Endothelial cell of umbilical vein (primary cell): Measurements from ENCODE around the gene ATP13A3. TPM values are rescaled to one million over a fixed set of nuclear protein-coding genes. Genes with fewer than 3 reads are reported as not detected.

Experiments
- BruUV-seq: library from RNA; stranded (reverse); fragments of 400-500 nt; replicated peaks from 2 replicates; lab custom pipeline; 2021; lab: Mats Ljungman, UMichigan
- CTCF ChIA-PET: fragments of 300-600, 350-600 bp; sonication (Branson Sonifier 250); formaldehyde crosslinking; loops from one replicate; lab custom pipeline; 2021; ENCODE audit warnings: antibody characterized with exemption, inconsistent platforms; lab: Charles Lee
- POLR2A ChIA-PET: fragments of 300-600, 350-600 bp; sonication (Branson Sonifier 250); formaldehyde crosslinking; loops from one replicate; lab custom pipeline; 2021; ENCODE audit warnings: antibody characterized with exemption, inconsistent platforms; lab: Charles Lee
- DNase-seq: peaks from one replicate; pipeline ENCODE4 v3.0.0-alpha.2; 2011; ENCODE audit warnings: low read depth, low spot score
- FAIRE-seq: peaks from 2 replicates; lab custom pipeline; 2011; peaks lifted over from hg19 to GRCh38; lab: Jason Lieb, UNC
- H2AFZ ChIP-seq: 2 replicates; pipeline ENCODE4 v1.6.0; 2012; ENCODE audit warnings: low read depth, low read length, control low read depth, inconsistent platforms
- H3K27ac ChIP-seq: 2 replicates; pipeline ENCODE4 v1.5.1; 2011; ENCODE audit warnings: low read depth, mild to moderate bottlenecking, control low read depth, low read length, moderate library complexity; ENCODE audit not compliant: insufficient read depth
- H3K27me3 ChIP-seq, 2 experiments: 2 replicates each; pipeline versions ENCODE4 v1.6.0 to v1.6.1; 2011; ENCODE audit warnings: low read length in 2 of 2, mixed read lengths in 1 of 2; ENCODE audit not compliant: control insufficient read depth in 2 of 2, insufficient read depth in 2 of 2
- H3K36me3 ChIP-seq, 2 experiments: 2 replicates in 1 of 2; 3 replicates in 1 of 2; pipeline ENCODE4 v1.5.1; 2011; ENCODE audit warnings: low read length in 2 of 2, mild to moderate bottlenecking in 1 of 2, moderate library complexity in 1 of 2; ENCODE audit not compliant: control insufficient read depth in 2 of 2, insufficient read depth in 2 of 2; ENCODE audit errors: extremely low read depth in 1 of 2
- H3K4me1 ChIP-seq: 3 replicates; pipeline ENCODE4 v1.5.1; 2011; ENCODE audit warnings: mild to moderate bottlenecking, low read length; ENCODE audit not compliant: control insufficient read depth, insufficient read depth; ENCODE audit errors: extremely low read depth
- H3K4me2 ChIP-seq: 2 replicates; pipeline ENCODE4 v1.6.1; 2011; ENCODE audit warnings: low read length, control low read depth, mixed read lengths; ENCODE audit not compliant: insufficient read depth
- H3K4me3 ChIP-seq, 3 experiments: fragments of 200-600 bp in 1 of 3; sonication (generic), shearing (Covaris generic) in 1 of 3; replicated peaks in 1 of 3; 2 replicates each; pipeline ENCODE4 v1.5.1; 2011 to 2016; ENCODE audit warnings: control low read depth in 3 of 3, low read length in 3 of 3, mild to moderate bottlenecking in 2 of 3, inconsistent platforms in 1 of 3, low read depth in 1 of 3, moderate library complexity in 1 of 3; ENCODE audit not compliant: insufficient read depth in 1 of 3
- H3K79me2 ChIP-seq: 2 replicates; pipeline ENCODE4 v1.6.0; 2012; ENCODE audit warnings: low read length, inconsistent platforms; ENCODE audit not compliant: control insufficient read depth, insufficient read depth
- H3K9ac ChIP-seq: replicated peaks from 2 replicates; pipeline ENCODE3; 2011; ENCODE audit warnings: low read length, control low read depth; ENCODE audit not compliant: insufficient read depth; ENCODE audit errors: extremely low read depth
- H3K9me1 ChIP-seq: replicated peaks from 3 replicates; pipeline ENCODE4 v1.6.0; 2011; ENCODE audit warnings: mild to moderate bottlenecking, low read length; ENCODE audit not compliant: control insufficient read depth, insufficient read depth; ENCODE audit errors: extremely low read depth
- H3K9me3 ChIP-seq: replicated peaks from 2 replicates; pipeline ENCODE4 v1.5.1; 2012; ENCODE audit warnings: low read length, inconsistent platforms; ENCODE audit not compliant: control insufficient read depth, insufficient read depth
- H4K20me1 ChIP-seq: replicated peaks from 2 replicates; pipeline ENCODE3; 2011; ENCODE audit warnings: mild to moderate bottlenecking, low read length; ENCODE audit not compliant: control insufficient read depth, insufficient read depth; ENCODE audit errors: extremely low read depth
- CTCF ChIP-seq, 2 donors: IDR thresholded peaks; 1 replicate in 1 of 2; 2 replicates in 1 of 2; pipeline ENCODE4 v1.5.1; 2011; ENCODE audit warnings: low read length in 2 of 2, mild to moderate bottlenecking in 2 of 2, moderate library complexity in 2 of 2, control low read depth in 1 of 2, inconsistent platforms in 1 of 2, low read depth in 1 of 2; ENCODE audit not compliant: insufficient read depth in 1 of 2; ENCODE audit errors: extremely low read depth in 1 of 2
- EZH2 ChIP-seq: IDR thresholded peaks from 2 replicates; pipeline ENCODE4 v1.6.1; 2012; ENCODE audit warnings: borderline replicate concordance, low read depth, mild to moderate bottlenecking, moderate library complexity, low read length, inconsistent platforms; ENCODE audit not compliant: severe bottlenecking
- FOS ChIP-seq: IDR thresholded peaks from 2 replicates; pipeline ENCODE4 v1.6.1; 2011; ENCODE audit warnings: mild to moderate bottlenecking, low read length, moderate library complexity, borderline replicate concordance; ENCODE audit not compliant: insufficient read depth
- GATA2 ChIP-seq: IDR thresholded peaks from 2 replicates; pipeline ENCODE4 v1.7.0; 2011; ENCODE audit warnings: low read depth, mild to moderate bottlenecking, moderate library complexity, mixed read lengths, low read length; ENCODE audit not compliant: insufficient read length, insufficient read depth
- JUN ChIP-seq: IDR thresholded peaks from 2 replicates; pipeline ENCODE4 v1.6.1; 2011; ENCODE audit warnings: borderline replicate concordance, low read depth; ENCODE audit not compliant: insufficient read length, insufficient read depth
- MAX ChIP-seq: IDR thresholded peaks from 2 replicates; pipeline ENCODE4 v1.6.1; 2011; ENCODE audit not compliant: insufficient read depth, insufficient read length
- MYC ChIP-seq: IDR thresholded peaks from one replicate; pipeline ENCODE4 v1.6.1; 2011; ENCODE audit warnings: mild to moderate bottlenecking, low read depth, low read length
- POLR2A ChIP-seq: IDR thresholded peaks from 2 replicates; pipeline ENCODE4 v1.6.1; 2012; ENCODE audit warnings: low read depth, mild to moderate bottlenecking, control low read depth, low read length
- POLR2AphosphoS5 ChIP-seq: IDR thresholded peaks from 2 replicates; pipeline ENCODE4 v1.6.1; 2012; ENCODE audit warnings: low read depth, mild to moderate bottlenecking, control low read depth, low read length, moderate library complexity; ENCODE audit not compliant: insufficient read depth
- dilution Hi-C: fragments of 300-500 bp; cut with MboI; formaldehyde crosslinking; loops from one replicate; pipeline ENCODE4 v1.15.0; 2019; ENCODE audit warnings: low sequenced_read_pairs; ENCODE audit not compliant: extremely low pct_ligation_motif_present
- intact Hi-C: fragments of 100-400 bp; cut with micrococcal nuclease; formaldehyde crosslinking; loops from one replicate; pipeline ENCODE4 v1.10.0; 2022
- polyA plus RNA-seq, 4 experiments: library from polyadenylated mRNA; depleted of rRNA in 3 of 4; stranded (reverse) in 3 of 4; unstranded in 1 of 4; fragments of >200 nt; gene quantifications; 2 replicates each; pipeline versions ENCODE4 v1.2.1 to v1.2.3, GENCODE V29; 2011 to 2012; ENCODE audit warnings: missing spikeins in 1 of 4
- total RNA-seq: library from RNA; stranded (reverse); gene quantifications from 2 replicates; pipeline ENCODE4 v1.2.3, GENCODE V29; 2021

The ATP13A3 gene
- total and polyA plus RNA-seq, 2 donors (not counting 3 experiments of a cell fraction or from before 2014, with no cell fraction given): 12.0 to 59.0 TPM

- Histone ChIP-seq H2AFZ (no peak overlapping the region), H3K9ac (no peak overlapping the region), H3K4me3 (no peak overlapping the region), H3K4me1 (no peaks in the 10 kb centered on the region), H3K27me3 (no peaks in the 10 kb centered on the region), H4K20me1 (no peaks in the 10 kb centered on the region), H3K36me3 (no peaks in the 10 kb centered on the region), H3K79me2 (no peaks in the 10 kb centered on the region), H3K9me3 (no peaks in the 10 kb centered on the region), H3K4me2 (no peak overlapping the region), H3K27ac (no peak overlapping the region), H3K9me1 (no peaks in the 10 kb centered on the region)
- POLR2A ChIA-PET: no interaction called here
- intact Hi-C loops (no loop called here), dilution Hi-C loops (no loop called here)
- CTCF ChIA-PET: no interaction called here
- BruUV-seq: no TSS peak
- FAIRE-seq (peak; percentile 35), DNase-seq (no peak)
- TF ChIP-seq EZH2 (no peak), POLR2A (no peak), MYC (no peak), CTCF (IDR thresholded peaks at IDR 0.05; ENCODE audit: extremely low read depth in 1 of 2, insufficient read depth in 1 of 2, low read depth in 1 of 2, low read length in 2 of 2) (no peak), GATA2 (no peak), FOS (no peak), MAX (no peak), POLR2AphosphoS5 (no peak), JUN (no peak)
These were observed 27.8 kb upstream of the ATP13A3 start for GRCh38 chr3:194514626-194515025.
